ENCODE results near the gene PRICKLE4.

PRICKLE4 gene

DNA sequence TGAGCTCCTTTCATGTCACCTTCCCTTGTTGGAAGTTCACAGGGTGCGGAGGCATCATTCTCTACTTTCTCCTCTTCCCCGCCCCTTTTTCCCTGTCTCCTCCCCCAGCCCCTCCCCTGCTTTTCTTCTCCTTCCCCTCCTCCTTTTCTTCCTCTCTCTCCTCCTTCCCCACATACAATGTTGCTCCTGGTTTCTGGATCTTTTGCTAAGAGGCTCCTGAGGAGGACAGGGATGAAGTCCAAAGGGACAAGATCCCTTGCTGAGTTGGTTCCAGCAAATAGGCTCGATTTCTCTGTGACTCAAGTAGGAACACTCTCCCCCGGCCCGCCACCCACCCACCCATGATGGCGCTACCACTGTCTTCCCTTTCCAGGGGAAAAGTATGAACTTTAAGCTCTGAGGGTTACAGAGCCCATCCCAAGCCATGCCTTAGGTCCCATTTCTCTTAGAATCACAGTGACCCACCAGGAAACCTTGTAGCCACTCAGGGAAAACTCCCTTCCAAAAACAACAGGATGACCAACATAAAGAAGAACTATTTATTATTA lies 44.3 kb upstream of the PRICKLE4 start:
- H3K27ac ChIP-seq (ENCODE audit: insufficient read depth, low read length, poor library complexity, severe bottlenecking), result no peak overlapping the region
- H3K4me1 ChIP-seq (ENCODE audit: control insufficient read depth, insufficient read depth, low read length, poor library complexity, severe bottlenecking), result peaks cover 20% of the 10 kb centered on the region
- H3K9me3 ChIP-seq (ENCODE audit: control insufficient read depth, low read length), result no peaks in the 10 kb centered on the region
- H3K27me3 ChIP-seq (replicated peaks; ENCODE audit: control insufficient read depth, insufficient read depth, low read length, poor library complexity, severe bottlenecking), result no peaks in the 10 kb centered on the region
- no peaks in the 10 kb centered on the region for H3K36me3 ChIP-seq (ENCODE audit: control insufficient read depth, insufficient read depth, low read length)
- DNase-seq, result no peak
- H3K4me3 ChIP-seq (ENCODE audit: insufficient read depth, low read depth, low read length, poor library complexity, severe bottlenecking), result no peak overlapping the region

DNA sequence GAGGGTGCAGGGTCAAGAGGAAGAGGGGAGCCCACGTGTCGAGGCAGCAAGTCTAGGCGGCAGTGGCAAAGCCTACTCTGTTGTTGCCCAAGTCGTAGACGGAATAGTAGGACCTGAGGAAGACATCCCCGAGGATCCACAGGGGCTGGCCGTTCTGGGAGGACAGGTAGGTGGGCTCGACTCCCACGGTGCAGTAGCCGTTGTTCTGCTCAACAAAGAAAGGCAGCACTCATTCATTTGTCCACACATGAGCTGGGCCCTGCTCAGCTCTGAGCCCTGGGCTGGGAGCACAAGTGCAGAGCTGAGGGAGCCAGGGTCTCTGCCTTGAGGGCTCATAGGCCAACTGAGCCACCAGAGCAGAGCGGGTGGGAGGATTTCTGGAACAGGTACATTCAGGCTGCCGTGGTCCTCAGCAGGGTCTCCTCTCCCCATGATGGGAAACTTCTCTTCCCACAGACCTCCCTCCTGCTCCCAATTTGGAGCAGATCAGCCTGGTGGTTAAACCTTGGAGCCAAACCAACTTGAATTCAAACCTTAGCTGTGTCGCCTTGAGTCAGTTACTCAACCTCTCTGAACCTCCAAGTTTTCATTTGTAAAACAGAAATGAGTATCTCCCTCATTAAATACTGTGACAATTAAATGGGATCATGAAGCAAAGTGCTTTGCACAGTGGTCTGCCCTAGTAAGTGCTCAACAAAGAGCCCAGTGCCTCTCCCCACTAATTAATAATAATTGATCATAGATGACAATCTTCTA lies 43.6 kb upstream of the PRICKLE4 start:
- Histone ChIP-seq H3K4me1 (ENCODE audit: control insufficient read depth, insufficient read depth, low read length, poor library complexity, severe bottlenecking) (peaks cover 18% of the 10 kb centered on the region), H3K4me3 (ENCODE audit: insufficient read depth, low read depth, low read length, poor library complexity, severe bottlenecking) (no peak overlapping the region), H3K9me3 (ENCODE audit: control insufficient read depth, low read length) (no peaks in the 10 kb centered on the region), H3K36me3 (ENCODE audit: control insufficient read depth, insufficient read depth, low read length) (no peaks in the 10 kb centered on the region), H3K27ac (ENCODE audit: insufficient read depth, low read length, poor library complexity, severe bottlenecking) (no peak overlapping the region), H3K27me3 (replicated peaks; ENCODE audit: control insufficient read depth, insufficient read depth, low read length, poor library complexity, severe bottlenecking) (no peaks in the 10 kb centered on the region)
- DNase-seq, result no peak

DNA sequence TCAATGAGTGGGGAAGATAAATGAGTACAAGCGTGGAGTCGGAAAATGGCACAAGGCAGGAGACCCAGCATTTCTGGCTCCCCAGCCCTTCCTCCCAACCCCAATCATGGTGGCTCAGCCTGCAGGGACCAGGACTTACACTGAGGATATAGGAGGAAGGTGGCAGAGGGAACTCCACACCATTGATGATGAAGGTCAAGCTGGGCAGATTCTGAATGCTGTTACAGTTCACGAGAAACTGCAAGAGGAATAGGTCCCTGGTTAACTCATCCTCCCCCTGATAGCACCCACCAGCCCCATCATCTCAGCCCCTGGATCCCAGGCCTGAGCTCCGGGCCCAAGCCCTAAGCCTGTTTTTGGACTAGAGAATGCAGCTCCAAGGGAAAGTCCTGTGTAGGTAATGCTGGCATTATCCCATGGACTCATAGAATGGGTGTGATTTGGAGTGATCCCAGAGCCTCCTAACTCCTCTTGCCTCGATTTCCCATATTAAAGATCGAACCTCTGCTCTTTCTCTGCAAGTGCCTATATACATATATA lies 42.9 kb upstream of the PRICKLE4 start:
- Histone ChIP-seq H3K4me1 (ENCODE audit: control insufficient read depth, insufficient read depth, low read length, poor library complexity, severe bottlenecking) (peaks cover 13% of the 10 kb centered on the region), H3K36me3 (ENCODE audit: control insufficient read depth, insufficient read depth, low read length) (no peaks in the 10 kb centered on the region), H3K27ac (ENCODE audit: insufficient read depth, low read length, poor library complexity, severe bottlenecking) (no peak overlapping the region), H3K4me3 (ENCODE audit: insufficient read depth, low read depth, low read length, poor library complexity, severe bottlenecking) (no peak overlapping the region), H3K9me3 (ENCODE audit: control insufficient read depth, low read length) (no peaks in the 10 kb centered on the region), H3K27me3 (replicated peaks; ENCODE audit: control insufficient read depth, insufficient read depth, low read length, poor library complexity, severe bottlenecking) (no peaks in the 10 kb centered on the region)
- DNase-seq, result no peak

DNA sequence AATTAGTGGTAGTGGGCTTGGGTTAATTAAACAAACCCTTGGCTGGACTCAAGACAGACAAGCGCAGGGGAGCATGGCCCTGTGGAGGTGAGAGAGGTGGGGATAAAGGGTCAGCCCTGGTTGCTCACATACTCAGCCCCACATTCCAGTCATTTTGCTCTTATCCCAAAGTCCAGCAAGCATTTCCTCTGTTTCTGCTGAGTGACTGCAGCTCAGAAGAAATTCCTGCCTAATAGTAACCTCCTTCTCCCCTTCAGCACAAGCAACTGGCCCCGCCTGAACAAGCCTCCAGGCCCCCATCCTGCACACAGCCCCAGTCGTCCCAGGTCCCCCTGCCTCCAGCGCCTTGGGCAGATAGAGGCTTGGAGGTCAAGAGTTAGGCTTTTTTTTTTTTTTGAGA lies 41.5 kb upstream of the PRICKLE4 start:
- Histone ChIP-seq H3K4me3 (ENCODE audit: insufficient read depth, low read depth, low read length, poor library complexity, severe bottlenecking) (no peak overlapping the region), H3K4me1 (ENCODE audit: control insufficient read depth, insufficient read depth, low read length, poor library complexity, severe bottlenecking) (peaks cover under 1% of the 10 kb centered on the region), H3K36me3 (ENCODE audit: control insufficient read depth, insufficient read depth, low read length) (no peaks in the 10 kb centered on the region), H3K27me3 (replicated peaks; ENCODE audit: control insufficient read depth, insufficient read depth, low read length, poor library complexity, severe bottlenecking) (no peaks in the 10 kb centered on the region), H3K9me3 (ENCODE audit: control insufficient read depth, low read length) (no peaks in the 10 kb centered on the region), H3K27ac (ENCODE audit: insufficient read depth, low read length, poor library complexity, severe bottlenecking) (no peak overlapping the region)
- no peak for DNase-seq

DNA sequence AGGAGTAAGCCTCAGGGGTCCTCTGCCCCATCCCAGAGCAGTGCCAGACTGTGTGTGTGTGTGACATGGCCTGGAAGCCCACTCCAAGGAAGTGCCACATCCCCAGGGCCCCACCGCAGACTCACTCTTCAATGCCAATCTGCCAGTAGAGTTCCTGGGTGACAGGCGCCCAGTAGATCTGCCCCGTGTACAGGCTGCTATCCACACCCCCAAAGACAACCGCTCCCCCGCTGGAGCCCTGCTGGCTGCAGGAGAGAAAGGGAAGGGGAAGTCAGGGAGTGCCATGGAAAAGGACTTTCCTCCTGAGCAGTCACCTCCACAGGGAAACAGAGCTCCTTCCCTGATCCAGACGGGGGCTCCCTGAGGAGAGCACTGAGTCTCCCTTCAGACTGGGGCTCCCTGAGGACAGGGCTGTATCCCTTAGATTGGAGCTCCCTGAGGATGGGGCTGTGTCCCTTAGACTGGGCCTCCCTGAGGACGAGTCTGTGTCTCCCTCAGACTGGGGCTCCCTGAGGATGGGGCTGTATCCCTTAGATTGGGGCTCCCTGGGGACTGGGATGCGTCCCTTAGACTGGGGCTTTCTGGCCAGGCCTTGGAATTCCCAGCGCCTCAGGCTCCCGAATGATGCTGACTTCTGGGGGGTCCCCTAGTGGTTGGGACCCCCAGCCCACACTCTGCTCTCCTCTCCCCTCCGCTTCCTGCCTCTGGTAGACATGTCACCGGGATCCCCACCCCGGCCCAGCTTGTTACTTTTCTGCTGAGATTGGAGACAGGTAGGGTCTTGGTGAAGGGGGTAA lies 40.0 kb upstream of the PRICKLE4 start:
- H3K27me3 ChIP-seq (replicated peaks; ENCODE audit: control insufficient read depth, insufficient read depth, low read length, poor library complexity, severe bottlenecking), result no peaks in the 10 kb centered on the region
- H3K9me3 ChIP-seq (ENCODE audit: control insufficient read depth, low read length), result no peaks in the 10 kb centered on the region
- no peak overlapping the region for H3K4me3 ChIP-seq (ENCODE audit: insufficient read depth, low read depth, low read length, poor library complexity, severe bottlenecking)
- H3K27ac ChIP-seq (ENCODE audit: insufficient read depth, low read length, poor library complexity, severe bottlenecking), result no peak overlapping the region
- DNase-seq, result no peak
- H3K36me3 ChIP-seq (ENCODE audit: control insufficient read depth, insufficient read depth, low read length), result no peaks in the 10 kb centered on the region
- no peaks in the 10 kb centered on the region for H3K4me1 ChIP-seq (ENCODE audit: control insufficient read depth, insufficient read depth, low read length, poor library complexity, severe bottlenecking)

DNA sequence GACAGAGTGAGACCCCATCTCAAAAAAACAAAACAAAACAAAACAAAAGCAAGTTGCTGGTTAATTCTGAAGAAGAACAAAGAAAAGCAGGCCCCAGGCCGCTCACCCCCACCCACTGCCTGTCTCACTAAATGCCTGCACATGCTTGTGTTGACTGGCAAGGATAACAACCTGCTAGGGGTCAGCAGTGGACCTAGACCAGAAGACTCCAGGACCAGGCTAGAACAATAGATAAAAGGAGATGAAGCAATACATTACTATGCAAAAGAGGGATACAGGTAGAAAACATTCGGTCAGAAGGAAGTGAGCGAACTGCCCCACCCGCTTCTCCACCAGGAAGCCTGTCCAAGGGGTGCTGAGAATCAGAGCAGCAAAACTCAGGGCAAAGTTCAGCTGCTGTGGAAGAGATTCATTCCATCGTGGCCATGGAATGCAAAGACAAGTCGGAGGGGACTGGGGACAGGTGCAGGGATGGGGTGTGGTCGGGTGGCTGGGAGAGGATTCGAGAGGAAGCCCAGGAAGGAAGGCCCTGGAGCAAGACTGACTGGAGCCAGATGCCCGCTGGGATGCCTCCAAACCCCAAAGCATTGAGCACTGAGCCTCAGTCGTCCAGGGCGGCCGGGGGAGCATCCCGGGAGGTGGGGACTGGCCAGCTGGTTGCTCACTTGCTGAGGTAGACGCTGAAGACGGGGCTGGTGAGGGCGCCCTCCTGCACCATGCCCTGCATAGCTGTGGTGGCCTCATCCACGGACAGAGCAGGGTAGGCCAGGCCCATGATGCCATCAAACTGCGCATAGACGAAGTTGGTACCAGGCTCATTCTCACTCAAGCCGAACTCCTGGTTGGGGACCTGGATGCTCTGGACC lies 38.7 kb upstream of the PRICKLE4 start:
- Histone ChIP-seq H3K27me3 (replicated peaks; ENCODE audit: control insufficient read depth, insufficient read depth, low read length, poor library complexity, severe bottlenecking) (no peaks in the 10 kb centered on the region), H3K27ac (ENCODE audit: insufficient read depth, low read length, poor library complexity, severe bottlenecking) (no peak overlapping the region), H3K9me3 (ENCODE audit: control insufficient read depth, low read length) (no peaks in the 10 kb centered on the region), H3K36me3 (ENCODE audit: control insufficient read depth, insufficient read depth, low read length) (no peaks in the 10 kb centered on the region), H3K4me3 (ENCODE audit: insufficient read depth, low read depth, low read length, poor library complexity, severe bottlenecking) (no peak overlapping the region), H3K4me1 (ENCODE audit: control insufficient read depth, insufficient read depth, low read length, poor library complexity, severe bottlenecking) (no peaks in the 10 kb centered on the region)
- DNase-seq, result no peak

DNA sequence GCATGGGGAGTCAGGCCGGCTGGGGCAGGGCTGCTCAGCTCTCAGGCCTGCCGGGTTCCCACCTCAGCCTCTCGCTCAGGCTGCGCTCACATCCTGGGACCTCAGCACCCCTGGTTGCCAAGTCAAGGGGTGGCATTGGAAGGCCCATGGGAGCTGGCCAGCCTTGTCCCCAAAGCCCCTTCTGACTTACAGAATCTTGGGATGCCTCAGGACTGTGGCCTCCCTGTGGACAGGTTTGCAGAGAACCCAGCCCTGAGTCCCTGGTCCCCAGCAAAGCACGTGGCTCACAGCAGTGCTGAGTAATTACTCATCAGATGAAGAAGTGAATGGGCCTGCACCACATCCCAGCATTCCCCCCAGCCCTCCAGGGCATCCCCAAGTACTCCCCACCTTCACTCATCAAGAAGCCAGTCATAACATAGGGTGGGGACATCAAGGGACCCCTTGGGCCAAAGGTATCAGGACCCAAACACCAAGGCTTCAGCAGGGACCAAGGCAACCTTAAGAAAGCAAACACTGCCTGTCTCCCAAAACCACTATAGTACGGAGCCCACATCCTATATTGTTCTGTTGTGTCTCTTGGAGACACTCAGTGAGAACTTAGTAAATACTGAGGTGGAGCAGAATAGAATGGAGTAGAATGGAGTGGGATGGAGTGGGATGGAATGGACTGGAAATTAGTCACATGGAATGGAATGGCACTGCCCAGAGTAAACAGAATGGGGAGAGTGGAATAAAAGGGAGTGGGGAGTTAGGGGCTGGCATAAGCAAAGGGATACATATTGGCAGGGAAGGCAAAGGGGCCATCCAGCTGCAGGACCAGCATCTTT lies 37.0 kb upstream of the PRICKLE4 start:
- Histone ChIP-seq H3K4me3 (ENCODE audit: insufficient read depth, low read depth, low read length, poor library complexity, severe bottlenecking) (no peak overlapping the region), H3K36me3 (ENCODE audit: control insufficient read depth, insufficient read depth, low read length) (no peaks in the 10 kb centered on the region), H3K9me3 (ENCODE audit: control insufficient read depth, low read length) (no peaks in the 10 kb centered on the region), H3K27me3 (replicated peaks; ENCODE audit: control insufficient read depth, insufficient read depth, low read length, poor library complexity, severe bottlenecking) (no peaks in the 10 kb centered on the region), H3K27ac (ENCODE audit: insufficient read depth, low read length, poor library complexity, severe bottlenecking) (no peak overlapping the region), H3K4me1 (ENCODE audit: control insufficient read depth, insufficient read depth, low read length, poor library complexity, severe bottlenecking) (no peaks in the 10 kb centered on the region)
- DNase-seq, result no peak

DNA sequence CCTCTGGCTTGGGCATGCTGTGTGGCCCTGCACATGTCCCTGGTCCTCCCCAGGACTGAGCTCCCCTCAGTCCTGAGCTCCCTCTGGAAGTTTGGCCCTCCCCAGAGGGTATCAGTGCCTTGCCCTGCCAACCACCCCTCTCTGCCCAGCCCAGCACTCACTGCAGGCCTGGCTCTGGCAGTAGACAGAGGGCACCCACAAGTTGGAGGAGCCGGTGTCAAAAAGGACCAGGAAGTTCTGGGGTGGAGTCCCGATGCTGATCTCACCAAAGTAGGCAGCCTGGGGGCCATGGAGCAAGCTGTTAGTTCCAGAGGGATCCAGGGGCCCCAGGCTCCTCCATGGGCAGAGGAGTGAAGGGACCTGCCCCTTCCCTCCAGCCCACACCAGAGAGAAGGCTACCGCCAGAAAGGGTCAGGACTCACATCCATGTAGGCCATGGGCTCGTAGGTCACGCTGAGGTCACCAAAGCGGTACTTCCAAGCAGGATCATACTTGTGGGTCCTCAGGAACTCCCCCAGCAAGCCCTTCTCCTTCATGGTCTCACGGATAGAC lies 36.3 kb upstream of the PRICKLE4 start:
- Histone ChIP-seq H3K9me3 (ENCODE audit: control insufficient read depth, low read length) (no peaks in the 10 kb centered on the region), H3K4me1 (ENCODE audit: control insufficient read depth, insufficient read depth, low read length, poor library complexity, severe bottlenecking) (no peaks in the 10 kb centered on the region), H3K27me3 (replicated peaks; ENCODE audit: control insufficient read depth, insufficient read depth, low read length, poor library complexity, severe bottlenecking) (no peaks in the 10 kb centered on the region), H3K36me3 (ENCODE audit: control insufficient read depth, insufficient read depth, low read length) (no peaks in the 10 kb centered on the region), H3K4me3 (ENCODE audit: insufficient read depth, low read depth, low read length, poor library complexity, severe bottlenecking) (no peak overlapping the region), H3K27ac (ENCODE audit: insufficient read depth, low read length, poor library complexity, severe bottlenecking) (no peak overlapping the region)
- DNase-seq, result no peak

DNA sequence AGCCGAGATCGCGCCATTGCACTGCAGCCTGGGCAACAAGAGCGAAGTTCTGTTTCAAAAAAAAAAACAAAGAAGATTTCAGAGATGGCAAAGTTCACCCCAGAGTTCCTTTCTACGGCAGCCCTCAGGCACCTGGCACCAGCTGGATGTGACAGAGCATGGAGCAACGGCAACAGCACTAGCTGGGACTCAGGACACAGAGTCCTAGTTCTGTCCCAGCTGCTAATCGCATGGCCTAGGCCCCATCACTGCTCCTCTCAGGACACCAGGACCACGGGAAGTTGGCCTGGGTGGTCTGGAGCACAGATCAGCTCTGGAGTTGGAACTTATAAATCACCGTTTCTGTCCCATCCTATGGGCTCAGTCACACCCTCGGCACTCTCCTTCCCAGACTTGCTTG lies 34.5 kb upstream of the PRICKLE4 start:
- H3K4me3 ChIP-seq (ENCODE audit: insufficient read depth, low read depth, low read length, poor library complexity, severe bottlenecking), result no peak overlapping the region
- H3K9me3 ChIP-seq (ENCODE audit: control insufficient read depth, low read length), result no peaks in the 10 kb centered on the region
- no peak overlapping the region for H3K27ac ChIP-seq (ENCODE audit: insufficient read depth, low read length, poor library complexity, severe bottlenecking)
- no peaks in the 10 kb centered on the region for H3K36me3 ChIP-seq (ENCODE audit: control insufficient read depth, insufficient read depth, low read length)
- H3K4me1 ChIP-seq (ENCODE audit: control insufficient read depth, insufficient read depth, low read length, poor library complexity, severe bottlenecking), result no peaks in the 10 kb centered on the region
- no peak for DNase-seq
- H3K27me3 ChIP-seq (replicated peaks; ENCODE audit: control insufficient read depth, insufficient read depth, low read length, poor library complexity, severe bottlenecking), result no peaks in the 10 kb centered on the region

All from effector memory CD4-positive, alpha-beta T cell (primary cell).